Ascending aorta (tissue), 2 donors: ENCODE measurements around the gene IFI6. TPM values are rescaled to one million over a fixed set of nuclear protein-coding genes. Genes with fewer than 3 reads are reported as not detected.

ENCODE experiments used
- DNase-seq, 2 donors: peaks; one replicate each; pipeline ENCODE4 v3.0.0-alpha.2; 2019; ENCODE audit warnings: low spot score in 2 of 2
- H3K27ac ChIP-seq, 2 donors: fragments of 200-600 bp; sonication (generic); one replicate each; pipeline ENCODE4 v1.5.1; 2016 to 2017; ENCODE audit warnings: mild to moderate bottlenecking in 1 of 2
- H3K27me3 ChIP-seq: fragments of 200-600 bp; sonication (generic); one replicate; pipeline ENCODE4 v1.5.1; 2017
- H3K36me3 ChIP-seq, 2 donors: fragments of 200-600 bp; sonication (generic); one replicate each; pipeline ENCODE4 v1.5.1; 2016
- H3K4me1 ChIP-seq, 2 donors: fragments of 200-600 bp; sonication (generic); one replicate each; pipeline ENCODE4 v1.5.1; 2016 to 2017; ENCODE audit warnings: mild to moderate bottlenecking in 1 of 2
- H3K4me3 ChIP-seq, 2 donors: fragments of 200-600 bp; sonication (generic); one replicate each; pipeline ENCODE4 v1.5.1; 2016 to 2017; ENCODE audit warnings: mild to moderate bottlenecking in 1 of 2
- H3K9me3 ChIP-seq, 2 donors: fragments of 200-600 bp; sonication (generic); one replicate each; pipeline ENCODE4 v1.5.1; 2016
- CTCF ChIP-seq, 3 experiments: fragments of 200-600 bp in 2 of 3; fragments of 450-650 bp in 1 of 3; sonication (generic) in 2 of 3; IDR thresholded peaks; one replicate each; pipeline ENCODE4 v1.5.1; 2016 to 2019; ENCODE audit warnings: antibody characterized with exemption in 3 of 3, mild to moderate bottlenecking in 1 of 3, moderate library complexity in 1 of 3
- intact Hi-C: fragments of 100-400 bp; cut with DNase I; formaldehyde crosslinking; loops from one replicate; pipeline ENCODE4 v1.15.1; 2023
- total RNA-seq: library from RNA; depleted of rRNA; stranded (reverse); fragments of >200 nt; gene quantifications from one replicate; pipeline ENCODE4 v1.1.0, GENCODE V29; 2016

The IFI6 gene
- total RNA-seq, 1 donor from 2014 or later, result 238 TPM

GRCh38 chr1:27659497-27660299, 12.3 kb downstream of the IFI6 start:
- DNase-seq, result peak; percentile 79 to 96
- intact Hi-C loops, result loop anchor here (1.0 to 5.0 kb wide), 3 partner anchors 12 to 362 kb away; partner anchors contain the start of gene WASF2
- peak overlapping the region; percentile 94 to 96 for H3K27ac ChIP-seq

DNA sequence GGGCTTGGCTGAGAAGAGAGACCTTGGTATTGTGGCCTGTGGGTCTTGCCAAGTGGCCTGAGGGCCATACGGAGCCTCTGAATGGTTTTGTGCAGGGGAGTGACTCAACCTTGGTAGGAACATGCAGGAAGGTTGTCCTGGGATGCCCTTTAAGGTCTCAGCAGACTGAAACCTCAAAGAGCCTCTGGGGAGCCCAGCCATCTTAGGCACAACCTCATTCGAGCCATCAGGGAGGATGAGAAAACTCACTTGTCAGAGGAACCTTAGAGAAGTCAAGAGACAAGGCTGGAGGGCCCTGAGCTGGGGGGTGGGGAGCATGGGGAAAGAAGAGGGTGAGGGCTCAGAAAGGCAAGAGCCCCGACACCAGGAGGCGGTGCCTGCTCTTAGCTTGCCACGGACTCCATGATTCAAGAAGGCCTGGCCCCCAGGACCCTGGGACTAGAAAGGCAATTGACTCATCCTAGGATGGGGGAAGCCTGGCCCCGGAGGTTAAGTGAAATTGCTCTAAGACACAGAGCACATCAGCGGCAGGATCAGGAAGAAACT, 13.0 kb downstream of the IFI6 start:
- Histone ChIP-seq H3K27me3 (no peaks in the 10 kb centered on the region), H3K4me3 (peak overlapping the region in 1 of 2 donors; percentile 69), H3K27ac (peak overlapping the region; percentile 94 to 96), H3K4me1 (peaks cover 4 to 25% of the 10 kb centered on the region in 2 donors), H3K9me3 (no peaks in the 10 kb centered on the region), H3K36me3 (no peaks in the 10 kb centered on the region)
- intact Hi-C loops, result no loop called here
- peak; percentile 33 to 78 for DNase-seq
- no peak for TF ChIP-seq CTCF (IDR thresholded peaks at IDR 0.05)

More at GRCh38 chr1:27659497-27660299, 12.3 kb downstream of the IFI6 start:
- H3K36me3 ChIP-seq, result no peaks in the 10 kb centered on the region
- H3K4me3 ChIP-seq, result peak overlapping the region; percentile 69 to 85
- H3K27me3 ChIP-seq, result no peaks in the 10 kb centered on the region
- H3K9me3 ChIP-seq, result no peaks in the 10 kb centered on the region
- no peak for TF ChIP-seq CTCF (IDR thresholded peaks at IDR 0.05)
- H3K4me1 ChIP-seq, result peaks cover 4 to 25% of the 10 kb centered on the region in 2 donors

DNA sequence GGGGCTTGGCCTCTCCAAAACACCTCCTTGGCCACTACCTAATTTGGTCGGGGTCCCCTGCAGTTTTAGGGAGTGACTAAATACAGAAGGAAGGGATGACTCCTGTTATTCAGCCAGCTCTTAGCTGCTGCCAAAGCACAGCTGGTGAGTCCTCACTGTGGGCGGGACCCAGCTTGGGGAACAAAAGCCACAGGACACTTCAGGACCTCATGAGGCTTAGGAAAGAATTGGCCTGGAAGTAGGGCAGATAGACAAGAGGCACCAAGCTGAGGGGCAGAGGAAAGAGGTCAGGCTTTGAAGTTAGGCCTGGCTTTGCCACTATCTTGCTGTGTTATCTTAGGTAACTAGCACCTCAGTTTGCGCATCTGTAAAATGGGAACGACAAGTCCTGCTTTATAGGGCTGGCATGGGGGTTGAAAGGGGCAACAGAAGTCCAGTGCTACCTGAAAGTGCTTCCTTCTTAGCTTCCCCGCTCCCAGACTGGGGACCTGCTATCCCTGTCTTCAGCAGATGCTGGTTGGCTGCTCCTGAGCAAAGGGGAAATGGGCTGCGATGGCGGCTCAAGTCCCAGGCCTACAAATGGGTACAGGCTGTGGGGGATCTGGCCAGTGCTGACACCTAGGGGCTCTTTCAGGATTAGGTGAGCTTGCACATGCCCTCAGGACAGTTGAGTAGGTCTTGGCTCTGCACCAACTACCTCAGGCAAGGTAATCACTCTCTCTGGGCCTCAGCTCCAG, 15.7 kb downstream of the IFI6 start:
- no peaks in the 10 kb centered on the region for H3K36me3 ChIP-seq
- peaks cover 0 to 21% of the 10 kb centered on the region in 2 donors for H3K4me1 ChIP-seq
- TF ChIP-seq CTCF (IDR thresholded peaks at IDR 0.05), result no peak
- H3K27me3 ChIP-seq, result no peaks in the 10 kb centered on the region
- intact Hi-C loops, result no loop called here
- peak overlapping the region; percentile 57 to 62 for H3K27ac ChIP-seq
- DNase-seq, result peak; percentile 63 to 85
- no peak overlapping the region for H3K4me3 ChIP-seq
- H3K9me3 ChIP-seq, result no peaks in the 10 kb centered on the region

DNA sequence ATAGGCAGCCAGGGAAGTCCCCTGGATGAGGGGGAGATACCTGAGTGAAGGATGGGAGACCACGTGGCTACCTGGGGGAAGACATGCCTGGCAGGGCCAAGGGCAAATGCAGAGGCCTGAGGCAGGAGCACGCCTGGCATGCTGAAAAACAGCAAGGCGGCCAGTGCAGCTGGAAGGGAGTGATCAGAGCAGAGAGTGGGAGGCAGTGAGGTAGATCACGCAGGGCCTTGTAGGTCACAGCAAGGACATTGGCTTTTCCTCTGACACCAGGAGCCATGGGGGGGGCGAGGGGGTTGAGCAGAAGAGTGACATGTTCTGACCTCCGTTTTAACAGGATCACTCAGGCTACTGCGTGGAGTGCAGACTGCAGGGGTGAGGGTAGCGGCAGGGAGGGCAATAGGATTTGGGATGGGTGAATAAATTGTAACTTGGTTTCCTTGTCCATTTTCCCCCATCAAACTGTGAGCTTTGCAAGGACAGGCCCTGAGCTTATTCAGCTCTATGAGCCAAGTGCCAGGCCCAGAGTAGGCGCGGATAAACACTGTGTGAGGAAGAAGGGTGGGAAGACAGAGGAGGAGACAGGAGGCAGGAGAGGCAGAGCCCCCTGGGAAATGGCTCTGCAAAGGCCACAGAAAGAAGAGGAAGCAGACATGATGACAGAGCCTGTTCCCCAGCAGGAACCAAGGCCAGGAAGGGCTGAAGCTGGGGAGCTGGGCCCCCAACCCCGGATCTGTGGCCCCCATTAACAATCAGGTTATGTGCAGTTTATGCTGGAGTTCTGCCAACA, 16.6 kb downstream of the IFI6 start:
- Histone ChIP-seq H3K36me3 (no peaks in the 10 kb centered on the region), H3K4me3 (no peak overlapping the region), H3K27me3 (no peaks in the 10 kb centered on the region), H3K4me1 (peaks cover 0 to 19% of the 10 kb centered on the region in 2 donors), H3K9me3 (no peaks in the 10 kb centered on the region), H3K27ac (peak overlapping the region; percentile 57 to 62)
- intact Hi-C loops, result no loop called here
- TF ChIP-seq CTCF (IDR thresholded peaks at IDR 0.05), result no peak
- no peak for DNase-seq
